Right hindlimb (tissue), 1 donor: ENCODE measurements around the gene MAOB.
"Not testable (repeated sequence)": the region's sequence is repeated elsewhere in the genome, so short reads cannot be mapped to it uniquely, and the experiment has no call there.

Source experiments
- DNase-seq: peaks from one replicate; pipeline ENCODE4 v3.0.0-alpha.2; 2018

MAOB gene

GRCh38 chrX:43750248-43750676, 132.0 kb downstream of the MAOB start:
- DNase-seq = peak; percentile 34

DNA sequence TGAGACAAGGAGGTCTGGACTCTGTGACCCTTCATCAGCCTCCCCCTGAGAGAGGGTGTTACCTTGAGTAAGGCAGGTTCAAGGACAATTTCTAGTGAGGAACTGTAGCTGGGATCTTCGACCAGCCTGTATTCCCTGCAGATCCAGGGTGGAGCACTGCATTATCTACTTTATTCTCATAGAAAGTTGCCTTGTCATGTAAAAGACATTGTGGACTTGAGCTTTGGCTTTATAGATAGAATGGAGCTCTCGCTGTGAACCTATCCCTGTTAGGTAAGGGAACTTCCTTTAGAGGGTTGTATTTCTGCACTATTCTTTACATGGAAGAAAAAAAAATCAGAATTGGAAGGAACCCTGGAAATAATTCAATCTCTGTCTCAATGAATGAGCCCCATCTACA, 134.8 kb downstream of the MAOB start:
- no peak for DNase-seq

- no peak for DNase-seq
These were observed 136.1 kb downstream of the MAOB start for GRCh38 chrX:43745938-43746721.

DNA sequence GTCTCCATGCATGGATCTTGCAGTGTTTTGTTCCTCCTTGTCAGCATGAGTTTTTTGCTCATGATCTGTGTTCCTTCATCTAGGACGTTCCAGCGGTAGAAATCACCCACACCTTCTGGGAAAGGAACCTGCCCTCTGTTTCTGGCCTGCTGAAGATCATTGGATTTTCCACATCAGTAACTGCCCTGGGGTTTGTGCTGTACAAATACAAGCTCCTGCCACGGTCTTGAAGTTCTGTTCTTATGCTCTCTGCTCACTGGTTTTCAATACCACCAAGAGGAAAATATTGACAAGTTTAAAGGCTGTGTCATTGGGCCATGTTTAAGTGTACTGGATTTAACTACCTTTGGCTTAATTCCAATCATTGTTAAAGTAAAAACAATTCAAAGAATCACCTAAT, 138.0 kb downstream of the MAOB start:
- DNase-seq = no peak

- DNase-seq = no peak
These were observed 139.0 kb downstream of the MAOB start for GRCh38 chrX:43743100-43743822.

GRCh38 chrX:43741843-43742573, 140.2 kb downstream of the MAOB start:
- no peak for DNase-seq

DNA sequence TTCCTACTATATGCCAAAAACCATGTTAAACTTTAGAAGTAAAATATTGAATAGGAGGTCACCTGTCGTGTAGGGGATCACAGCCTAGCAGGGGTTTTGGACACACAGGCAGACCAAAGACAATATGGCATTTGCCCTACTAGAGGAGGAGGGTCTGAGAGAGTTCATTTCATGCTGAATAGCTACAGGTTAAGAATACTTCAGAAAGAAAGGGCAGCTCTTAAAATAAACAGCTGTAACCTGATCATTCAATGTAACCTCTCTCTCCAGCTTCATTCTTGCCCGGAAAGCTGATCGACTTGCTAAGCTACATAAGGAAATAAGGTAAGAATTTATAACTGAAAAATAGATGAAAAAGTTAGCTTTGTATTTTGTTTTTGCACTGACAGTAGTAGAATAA, 146.3 kb downstream of the MAOB start:
- no peak for DNase-seq

GRCh38 chrX:43735534-43735933, 146.7 kb downstream of the MAOB start:
- DNase-seq = no peak

DNA sequence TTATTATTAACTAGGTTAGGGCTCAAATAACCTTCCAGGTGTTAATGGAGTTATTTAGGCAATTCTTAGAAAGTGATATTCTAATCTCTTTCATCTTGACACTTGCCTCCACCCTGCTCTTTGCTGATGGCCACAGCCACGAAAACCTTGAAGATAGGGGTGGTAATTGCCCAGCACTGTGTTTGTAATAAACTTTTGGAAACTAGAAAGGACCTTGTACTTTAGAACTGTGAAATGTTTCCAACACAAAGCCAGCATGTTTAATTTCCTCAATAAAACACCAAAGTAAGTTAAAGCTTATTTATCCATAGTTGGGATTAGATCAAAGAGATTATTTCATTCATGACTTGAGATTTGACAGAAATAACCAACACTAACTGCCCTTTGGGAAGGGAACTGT, 147.8 kb downstream of the MAOB start:
- no peak for DNase-seq

DNA sequence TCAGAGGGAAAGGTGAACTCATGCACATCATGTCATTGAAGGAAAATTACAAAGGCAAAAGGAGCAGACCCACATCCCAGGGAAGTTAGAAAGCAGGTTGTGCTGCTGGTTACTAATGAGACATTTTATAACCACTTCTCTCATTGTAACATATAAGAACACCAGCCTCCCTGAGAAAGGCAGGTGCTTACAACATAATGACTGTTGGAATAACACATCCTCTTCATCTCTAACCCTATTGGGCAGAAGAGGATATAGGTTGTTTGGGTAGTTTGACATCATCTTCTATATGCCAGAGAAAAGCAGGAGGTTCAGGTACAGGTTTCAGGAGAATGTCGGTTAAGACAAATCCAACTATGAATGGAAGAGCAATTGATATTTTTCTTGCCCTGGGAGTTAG, 148.6 kb downstream of the MAOB start:
- DNase-seq = no peak

GRCh38 chrX:43731086-43731485, 151.2 kb downstream of the MAOB start:
- DNase-seq = no peak

DNA sequence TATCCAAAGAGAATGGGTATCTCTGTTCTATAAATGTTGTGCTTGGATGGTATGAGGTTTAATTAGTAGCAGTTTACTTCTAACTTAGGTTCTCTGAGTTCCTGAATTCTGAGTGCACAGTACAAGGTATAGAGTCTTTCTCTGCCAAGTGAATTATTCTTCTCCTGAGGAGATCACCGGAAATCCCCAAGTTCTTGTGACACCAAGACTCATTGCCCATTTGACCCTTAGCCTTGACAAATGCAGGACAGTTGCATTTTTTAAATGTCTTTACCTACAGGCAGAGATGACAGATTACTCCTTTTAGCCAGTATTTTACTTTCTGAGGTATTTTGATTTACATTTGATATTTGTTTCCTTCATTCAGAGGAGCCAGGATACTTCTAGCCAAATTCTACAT, 153.3 kb downstream of the MAOB start:
- no peak for DNase-seq

DNA sequence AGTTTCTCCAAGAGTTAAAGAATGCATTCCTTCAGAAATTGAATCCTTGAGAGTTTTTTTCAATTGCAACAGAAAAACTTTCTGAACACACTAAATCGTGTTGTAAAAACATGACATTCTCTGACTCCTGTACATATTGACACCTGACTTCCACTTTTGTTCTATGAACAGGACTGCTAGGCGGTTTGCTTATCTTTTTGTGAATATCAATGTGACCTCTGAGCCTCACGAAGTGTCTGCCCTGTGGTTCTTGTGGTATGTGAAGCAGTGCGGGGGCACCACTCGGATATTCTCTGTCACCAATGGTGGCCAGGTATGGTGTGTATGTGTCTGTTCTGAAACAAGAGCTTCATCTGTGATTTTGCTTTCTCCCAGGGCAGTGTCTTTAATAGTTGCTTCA, 154.2 kb downstream of the MAOB start:
- no peak for DNase-seq

DNA sequence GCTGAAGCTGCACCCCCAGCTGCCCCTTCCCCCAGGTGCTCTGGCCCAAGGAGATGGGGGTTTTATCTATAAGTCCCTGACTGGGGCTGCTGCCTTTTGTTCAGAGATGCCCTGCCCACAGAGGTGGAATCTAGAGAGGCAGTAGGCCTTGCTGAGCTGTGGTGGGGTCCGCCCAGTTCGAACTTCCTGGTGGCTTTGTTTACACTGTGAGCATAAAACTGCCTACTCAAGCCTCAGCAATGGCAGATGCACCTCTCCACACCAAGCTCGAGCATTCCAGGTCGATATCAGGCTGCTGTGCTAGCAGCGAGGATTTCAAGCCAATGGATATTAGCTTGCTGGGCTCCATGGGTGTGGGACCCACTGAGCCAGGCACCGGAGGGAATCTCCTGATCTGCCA, 155.0 kb downstream of the MAOB start:
- DNase-seq = not testable (repeated sequence)

DNA sequence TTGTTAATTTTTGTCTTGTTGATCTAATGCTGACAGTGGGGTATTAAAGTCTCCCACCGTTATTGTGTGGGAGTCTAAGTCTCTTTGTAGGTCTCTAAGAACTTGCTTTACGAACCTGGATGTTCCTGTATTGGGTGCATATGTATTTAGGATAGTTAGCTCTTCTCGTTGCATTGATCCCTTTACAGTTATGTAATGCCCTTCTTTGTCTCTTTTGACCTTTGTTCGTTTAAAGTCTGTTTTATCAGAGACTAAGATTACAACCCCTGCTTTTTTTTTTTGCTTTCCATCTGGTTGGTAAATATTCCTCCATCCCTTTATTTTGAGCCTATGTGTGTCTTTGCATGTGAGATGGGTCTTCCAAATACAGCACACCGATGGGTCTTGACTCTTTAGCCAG, 157.0 kb downstream of the MAOB start:
- not testable (repeated sequence) for DNase-seq

- no peak for DNase-seq
These were observed 161.3 kb downstream of the MAOB start for GRCh38 chrX:43720961-43721360.

GRCh38 chrX:43720082-43720481, 162.2 kb downstream of the MAOB start:
- DNase-seq = no peak

DNA sequence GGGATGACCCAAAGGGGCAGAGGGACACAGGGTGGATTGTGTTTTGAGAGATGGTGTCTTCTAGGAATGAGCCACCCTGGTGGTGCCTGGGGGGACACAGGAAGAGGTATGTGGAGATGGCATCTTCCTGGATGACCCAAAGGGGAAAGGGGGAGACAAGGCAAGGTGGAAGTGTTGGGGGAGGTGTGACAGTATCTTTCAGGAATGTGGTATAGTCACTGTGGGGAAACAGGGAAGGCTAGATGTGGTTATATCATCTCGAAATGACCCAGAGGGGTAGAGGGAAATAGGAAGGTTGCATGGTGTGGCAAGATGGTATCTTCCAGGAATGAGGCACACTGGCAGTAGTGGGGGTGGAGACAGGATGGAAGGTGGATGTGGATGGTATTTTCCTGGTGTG, 163.3 kb downstream of the MAOB start:
- no peak for DNase-seq

- no peak for DNase-seq
These were observed 163.7 kb downstream of the MAOB start for GRCh38 chrX:43718546-43718945.

DNA sequence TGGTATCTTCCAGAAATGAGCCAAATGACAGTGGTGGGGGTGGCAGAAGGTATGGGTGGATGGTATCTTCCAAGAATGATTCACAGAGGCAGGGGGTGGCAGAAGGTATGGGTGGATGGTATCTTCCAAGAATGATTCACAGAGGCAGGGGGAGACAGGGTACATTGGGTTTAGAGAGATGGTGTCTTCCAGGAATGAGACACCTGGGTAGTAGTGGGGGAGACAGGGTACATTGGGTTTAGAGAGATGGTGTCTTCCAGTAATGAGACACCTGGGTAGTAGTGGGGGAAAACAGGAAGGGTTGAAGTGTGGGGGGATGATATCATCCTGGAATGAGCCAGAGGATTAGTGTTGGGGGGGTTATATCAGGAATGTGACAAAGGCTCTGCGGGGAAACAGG, 164.2 kb downstream of the MAOB start:
- DNase-seq = no peak

- no peak for DNase-seq
These were observed 165.1 kb downstream of the MAOB start for GRCh38 chrX:43717161-43717560.

- DNase-seq = no peak
These were observed 165.6 kb downstream of the MAOB start for GRCh38 chrX:43716696-43717095.
